OCI-LY3 (cell line): ENCODE data around the gene SFXN3.
"Not testable (repeated sequence)": the region's sequence is repeated elsewhere in the genome, so short reads cannot be mapped to it uniquely, and the experiment has no call there.

ENCODE experiments used
- H2AFZ ChIP-seq: fragments of 200-600, 300-600 bp; shearing (Covaris generic); 2 replicates; pipeline ENCODE4 v1.6.0; 2014; ENCODE audit warnings: antibody characterized with exemption, low read depth, low read length
- H3K27ac ChIP-seq: fragments of 200-600, 300-600 bp; sonication (generic); 2 replicates; pipeline ENCODE4 v1.5.1; 2014; ENCODE audit warnings: mild to moderate bottlenecking, low read length, moderate library complexity, mixed read lengths
- H3K27me3 ChIP-seq: fragments of 200-600, 300-600 bp; sonication (generic); 2 replicates; pipeline ENCODE4 v1.6.1; 2014; ENCODE audit warnings: low read depth, low read length, mixed read lengths
- H3K36me3 ChIP-seq: fragments of 200-600, 300-600 bp; sonication (generic); replicated peaks from 2 replicates; pipeline ENCODE3; 2014; ENCODE audit warnings: low read depth, low read length, mixed read lengths
- H3K4me1 ChIP-seq: fragments of 300-600, 200-600 bp; sonication (generic); 2 replicates; pipeline ENCODE4 v1.6.1; 2014; ENCODE audit warnings: low read length, mixed read lengths
- H3K4me2 ChIP-seq: fragments of 200-600, 300-600 bp; sonication (generic); 2 replicates; pipeline ENCODE4 v1.6.1; 2014; ENCODE audit warnings: low read length, mixed read lengths
- H3K4me3 ChIP-seq: fragments of 300-600, 200-600 bp; sonication (generic); 2 replicates; pipeline ENCODE4 v1.5.1; 2014; ENCODE audit warnings: antibody characterized with exemption, mild to moderate bottlenecking, low read length, moderate library complexity
- H3K79me2 ChIP-seq: fragments of 300-600, 200-600 bp; shearing (Covaris generic); 2 replicates; pipeline ENCODE4 v1.6.1; 2014; ENCODE audit warnings: mild to moderate bottlenecking, low read length, mixed read lengths
- H3K9ac ChIP-seq: fragments of 300-600, 200-600 bp; shearing (Covaris generic); 2 replicates; pipeline ENCODE4 v1.6.0; 2014; ENCODE audit warnings: mild to moderate bottlenecking, low read length, moderate library complexity
- H3K9me3 ChIP-seq: fragments of 200-600, 300-600 bp; shearing (Covaris generic); 2 replicates; pipeline ENCODE4 v1.6.1; 2014; ENCODE audit warnings: low read length, mixed read lengths; ENCODE audit not compliant: insufficient read depth
- H4K20me1 ChIP-seq: fragments of 200-600, 300-600 bp; sonication (generic); 2 replicates; pipeline ENCODE4 v1.6.1; 2016; ENCODE audit warnings: low read length, mixed read lengths; ENCODE audit not compliant: insufficient read depth
- EZH2phosphoT487 ChIP-seq: fragments of 200-600 bp; shearing (Covaris generic); IDR thresholded peaks from 2 replicates; pipeline ENCODE4 v1.6.1; 2018; ENCODE audit warnings: antibody characterized with exemption, mixed run types, low read depth
- TF ChIP-seq, protein P1 (sequence below): fragments of 200-600, 300-600 bp; sonication (generic); IDR thresholded peaks from 2 replicates; pipeline ENCODE4 v1.5.1; 2014; ENCODE audit warnings: antibody characterized with exemption, low read length, low read depth

SFXN3 gene

DNA sequence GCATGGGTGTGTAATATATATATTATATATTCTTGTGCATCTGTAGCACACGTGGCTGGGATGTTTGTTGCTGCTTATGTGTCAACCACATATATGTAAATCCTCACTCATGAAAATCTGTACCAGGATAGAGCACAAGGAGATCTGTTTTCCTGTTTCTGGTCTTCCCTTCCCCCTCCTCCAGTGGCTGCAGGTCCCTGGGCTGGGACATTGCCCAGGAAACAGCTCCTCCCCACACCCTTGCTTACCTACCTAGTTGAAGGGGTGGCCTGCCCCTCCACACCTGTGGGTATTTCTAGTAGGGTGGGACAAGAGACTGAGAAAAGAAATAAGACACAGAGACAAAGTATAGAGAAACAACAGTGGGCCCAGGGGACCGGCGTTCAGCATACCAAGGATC is 2.2 kb downstream of the SFXN3 start:
- no peak overlapping the region for H2AFZ ChIP-seq
- peaks cover 24% of the 10 kb centered on the region for H3K27me3 ChIP-seq
- H3K27ac ChIP-seq: no peak overlapping the region
- H3K9ac ChIP-seq: no peak overlapping the region
- peaks cover 10% of the 10 kb centered on the region for H3K4me1 ChIP-seq
- TF ChIP-seq EZH2phosphoT487: no peak
- TF ChIP-seq, protein P1, sequence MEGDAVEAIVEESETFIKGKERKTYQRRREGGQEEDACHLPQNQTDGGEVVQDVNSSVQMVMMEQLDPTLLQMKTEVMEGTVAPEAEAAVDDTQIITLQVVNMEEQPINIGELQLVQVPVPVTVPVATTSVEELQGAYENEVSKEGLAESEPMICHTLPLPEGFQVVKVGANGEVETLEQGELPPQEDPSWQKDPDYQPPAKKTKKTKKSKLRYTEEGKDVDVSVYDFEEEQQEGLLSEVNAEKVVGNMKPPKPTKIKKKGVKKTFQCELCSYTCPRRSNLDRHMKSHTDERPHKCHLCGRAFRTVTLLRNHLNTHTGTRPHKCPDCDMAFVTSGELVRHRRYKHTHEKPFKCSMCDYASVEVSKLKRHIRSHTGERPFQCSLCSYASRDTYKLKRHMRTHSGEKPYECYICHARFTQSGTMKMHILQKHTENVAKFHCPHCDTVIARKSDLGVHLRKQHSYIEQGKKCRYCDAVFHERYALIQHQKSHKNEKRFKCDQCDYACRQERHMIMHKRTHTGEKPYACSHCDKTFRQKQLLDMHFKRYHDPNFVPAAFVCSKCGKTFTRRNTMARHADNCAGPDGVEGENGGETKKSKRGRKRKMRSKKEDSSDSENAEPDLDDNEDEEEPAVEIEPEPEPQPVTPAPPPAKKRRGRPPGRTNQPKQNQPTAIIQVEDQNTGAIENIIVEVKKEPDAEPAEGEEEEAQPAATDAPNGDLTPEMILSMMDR: no peak
- no peaks in the 10 kb centered on the region for H3K79me2 ChIP-seq
- no peak overlapping the region for H3K4me2 ChIP-seq
- no peaks in the 10 kb centered on the region for H3K9me3 ChIP-seq
- no peak overlapping the region for H3K4me3 ChIP-seq
- H3K36me3 ChIP-seq: no peaks in the 10 kb centered on the region
- H4K20me1 ChIP-seq: no peaks in the 10 kb centered on the region

DNA sequence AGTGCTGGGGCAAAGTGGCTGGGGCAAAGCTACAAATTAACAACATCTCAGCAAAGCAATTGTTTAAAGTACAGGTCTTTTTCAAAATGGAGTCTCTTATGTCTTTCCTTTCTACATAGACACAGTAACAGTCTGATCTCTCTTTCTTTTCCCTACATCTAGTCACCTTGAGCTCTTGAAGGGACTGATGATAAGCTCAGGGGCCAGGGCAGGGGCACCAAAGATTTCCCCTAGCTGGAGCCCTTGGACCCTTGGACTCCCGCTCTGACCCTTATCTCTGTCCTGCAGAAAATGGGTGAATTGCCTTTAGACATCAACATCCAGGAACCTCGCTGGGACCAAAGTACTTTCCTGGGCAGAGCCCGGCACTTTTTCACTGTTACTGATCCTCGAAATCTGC is 3.4 kb downstream of the SFXN3 start:
- H3K4me1 ChIP-seq: peaks cover 10% of the 10 kb centered on the region
- peaks cover 16% of the 10 kb centered on the region for H3K27me3 ChIP-seq
- H3K9ac ChIP-seq, H3K27ac ChIP-seq, H4K20me1 ChIP-seq, H3K36me3 ChIP-seq, H3K4me3 ChIP-seq, H2AFZ ChIP-seq, H3K9me3 ChIP-seq, H3K79me2 ChIP-seq, H3K4me2 ChIP-seq: not testable (repeated sequence)

DNA sequence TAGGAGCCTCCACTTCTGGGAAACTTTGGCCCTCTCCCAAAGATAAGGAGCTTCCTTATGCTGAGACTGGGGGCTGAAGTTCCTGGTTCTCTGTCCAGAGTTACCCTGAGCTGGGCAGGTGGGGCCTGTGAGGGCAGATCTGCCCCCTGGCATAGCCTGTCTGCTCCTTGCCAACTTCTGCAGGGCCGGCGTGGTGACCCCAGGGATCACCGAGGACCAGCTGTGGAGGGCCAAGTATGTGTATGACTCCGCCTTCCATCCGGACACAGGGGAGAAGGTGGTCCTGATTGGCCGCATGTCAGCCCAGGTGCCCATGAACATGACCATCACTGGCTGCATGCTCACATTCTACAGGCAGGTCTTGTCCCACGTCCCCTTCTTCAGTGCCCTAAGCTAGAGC is 4.3 kb downstream of the SFXN3 start:
- Histone ChIP-seq H2AFZ (no peak overlapping the region), H3K9ac (no peak overlapping the region), H3K36me3 (no peaks in the 10 kb centered on the region), H3K27me3 (peaks cover 10% of the 10 kb centered on the region), H3K9me3 (no peaks in the 10 kb centered on the region), H3K4me3 (no peak overlapping the region), H3K4me2 (no peak overlapping the region), H3K27ac (no peak overlapping the region), H3K79me2 (no peaks in the 10 kb centered on the region), H3K4me1 (peaks cover 10% of the 10 kb centered on the region), H4K20me1 (no peaks in the 10 kb centered on the region)
- TF ChIP-seq, protein P1: no peak
- no peak for TF ChIP-seq EZH2phosphoT487

DNA sequence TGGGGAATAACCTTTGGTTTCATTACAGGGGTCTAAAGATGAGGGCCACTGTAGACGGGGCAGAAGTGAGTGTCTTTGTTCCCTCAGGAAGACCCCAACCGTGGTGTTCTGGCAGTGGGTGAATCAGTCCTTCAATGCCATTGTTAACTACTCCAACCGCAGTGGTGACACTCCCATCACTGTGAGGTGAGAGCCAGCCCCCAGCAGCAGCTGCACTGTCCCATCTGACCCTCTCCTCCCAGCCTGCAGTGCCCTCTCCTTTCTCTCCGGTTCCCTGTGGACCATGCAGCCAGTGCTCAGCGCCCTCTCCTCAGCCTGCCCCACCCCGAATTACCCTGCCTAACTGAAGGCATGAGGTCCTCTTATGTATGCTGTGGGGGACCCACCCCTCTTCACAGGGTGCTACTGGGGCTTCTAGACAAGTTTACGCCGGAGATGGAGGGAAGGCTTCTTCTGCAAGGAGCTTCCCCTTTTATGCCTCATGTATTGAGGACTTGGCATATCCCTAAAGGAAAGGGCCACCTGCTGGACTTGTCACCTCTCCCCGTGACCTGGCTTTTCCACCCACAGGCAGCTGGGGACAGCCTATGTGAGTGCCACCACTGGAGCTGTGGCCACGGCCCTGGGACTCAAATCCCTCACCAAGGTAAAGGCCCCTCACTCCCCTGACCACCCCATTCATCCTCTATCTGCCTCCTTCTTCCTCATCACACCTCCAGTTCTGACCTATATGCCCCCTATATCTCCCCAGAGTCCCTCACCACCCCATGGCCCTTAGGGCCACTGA is 5.1 kb downstream of the SFXN3 start:
- Histone ChIP-seq H2AFZ (no peak overlapping the region), H3K9ac (no peak overlapping the region), H3K27me3 (peaks cover 10% of the 10 kb centered on the region), H3K9me3 (no peaks in the 10 kb centered on the region), H3K36me3 (no peaks in the 10 kb centered on the region), H3K4me3 (no peak overlapping the region), H3K79me2 (no peaks in the 10 kb centered on the region), H3K4me2 (no peak overlapping the region), H4K20me1 (no peaks in the 10 kb centered on the region), H3K27ac (no peak overlapping the region), H3K4me1 (peaks cover 7% of the 10 kb centered on the region; the same call in 1 of the 2 replicates)
- TF ChIP-seq EZH2phosphoT487: no peak
- TF ChIP-seq, protein P1: no peak
